HG03521 (cell line): ENCODE data around the gene PRKCA.

Source experiments
- ATAC-seq: cut with Tn5 transposase; IDR thresholded peaks from one replicate; pipeline ENCODE4 v1.9.1; 2021; ENCODE audit warnings: mild to moderate bottlenecking, moderate library complexity; ENCODE audit not compliant: unreplicated experiment

Gene PRKCA

DNA sequence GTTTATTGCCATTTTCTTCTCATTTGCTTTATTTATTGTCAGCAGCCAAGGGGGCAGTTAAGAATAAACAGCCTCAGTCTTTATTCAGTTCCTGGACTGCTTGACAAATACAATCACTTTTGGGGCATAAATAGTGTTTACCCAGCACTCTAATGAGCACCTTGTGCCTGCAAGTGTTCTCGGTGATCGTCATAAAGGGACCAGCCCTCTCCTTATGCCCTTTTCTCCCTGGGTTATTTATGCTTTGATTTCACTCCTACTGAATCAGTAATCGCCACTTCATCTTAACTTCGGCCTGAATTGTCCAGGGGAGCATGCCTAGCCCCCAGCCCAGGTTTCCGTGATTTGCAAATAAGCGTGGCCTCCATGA is 476.8 kb downstream of the PRKCA start:
- ATAC-seq, result no peak

GRCh38 chr17:66781135-66781534 is 478.7 kb downstream of the PRKCA start:
- no peak for ATAC-seq

- no peak for ATAC-seq
Observed at GRCh38 chr17:66782851-66783250, 480.4 kb downstream of the PRKCA start.

GRCh38 chr17:66783656-66784381 is 481.4 kb downstream of the PRKCA start:
- no peak for ATAC-seq

DNA sequence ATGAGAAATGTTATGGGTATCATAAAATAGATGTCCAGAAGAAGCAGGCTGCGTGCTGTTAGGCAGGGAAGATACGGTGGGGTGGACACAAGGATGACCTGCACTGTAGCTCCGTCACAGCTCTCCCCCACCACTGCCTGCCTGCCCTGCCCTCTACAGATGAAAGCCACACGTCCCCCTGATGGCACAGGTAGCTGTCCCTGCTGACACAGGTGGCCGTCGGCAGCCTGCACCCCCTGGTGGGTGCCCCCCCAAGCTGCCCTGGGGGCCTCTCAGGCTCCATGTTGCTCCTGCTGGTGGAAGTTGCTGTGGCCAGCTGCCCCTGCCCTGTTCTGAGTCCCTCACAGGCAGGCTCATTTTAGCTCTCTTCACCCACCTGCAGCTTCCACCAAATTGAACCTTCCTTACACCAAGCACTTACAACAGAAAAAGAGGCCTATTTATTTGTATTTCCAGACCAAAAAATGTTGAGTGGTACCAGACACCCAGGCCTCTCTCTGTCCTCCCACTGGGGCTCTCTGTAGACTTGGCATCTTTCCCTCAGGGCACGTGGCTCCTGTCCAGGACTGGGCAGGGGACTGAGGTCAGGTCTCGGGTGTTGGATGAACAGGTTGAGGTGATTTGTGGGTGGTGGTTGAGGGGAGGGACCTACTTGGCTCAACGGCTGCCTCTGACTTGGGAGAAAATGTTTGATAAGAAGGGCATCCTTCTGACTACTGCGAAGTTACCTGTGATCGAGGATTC is 482.4 kb downstream of the PRKCA start:
- no peak for ATAC-seq

- no peak for ATAC-seq
Observed at GRCh38 chr17:66786107-66786506, 483.7 kb downstream of the PRKCA start.

DNA sequence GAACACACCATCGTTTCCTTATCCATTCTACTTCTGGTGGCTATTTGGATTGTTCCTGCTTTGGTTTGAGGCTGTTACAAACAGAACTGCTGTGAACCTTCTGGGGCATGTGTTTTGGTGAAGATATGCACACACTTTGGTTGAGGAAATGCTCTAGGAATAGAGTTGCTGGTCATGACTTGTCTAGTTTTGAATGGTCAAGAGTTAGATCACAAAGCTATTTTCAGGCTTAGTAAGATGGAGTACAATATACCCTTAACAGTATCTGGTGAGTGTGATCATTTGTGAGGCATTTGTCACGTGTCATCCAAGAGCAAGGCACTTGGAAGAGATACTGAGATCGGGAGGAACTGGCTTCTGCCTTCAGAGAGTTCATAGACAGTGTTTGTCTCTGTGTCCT is 485.5 kb downstream of the PRKCA start:
- no peak for ATAC-seq

DNA sequence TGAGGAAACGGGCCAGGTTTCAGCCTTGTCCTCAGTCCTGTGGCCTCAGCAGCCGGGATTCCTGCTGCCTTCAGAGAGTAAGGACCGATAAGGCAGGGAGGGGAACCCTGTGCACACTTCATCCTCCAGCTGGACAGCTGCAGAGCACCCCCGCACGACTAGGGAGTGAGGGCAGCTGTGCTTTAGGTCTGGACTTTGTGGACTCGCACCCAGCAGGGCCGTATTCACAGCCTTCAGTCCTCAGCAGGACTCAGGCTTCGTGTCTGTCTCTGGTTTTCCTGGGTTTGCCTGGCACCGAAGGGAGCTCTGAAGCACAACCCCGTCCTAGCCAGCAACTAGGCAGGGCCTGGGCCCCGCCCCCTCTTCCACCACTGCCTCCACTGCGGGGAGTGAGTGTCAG is 486.7 kb downstream of the PRKCA start:
- ATAC-seq, result no peak

DNA sequence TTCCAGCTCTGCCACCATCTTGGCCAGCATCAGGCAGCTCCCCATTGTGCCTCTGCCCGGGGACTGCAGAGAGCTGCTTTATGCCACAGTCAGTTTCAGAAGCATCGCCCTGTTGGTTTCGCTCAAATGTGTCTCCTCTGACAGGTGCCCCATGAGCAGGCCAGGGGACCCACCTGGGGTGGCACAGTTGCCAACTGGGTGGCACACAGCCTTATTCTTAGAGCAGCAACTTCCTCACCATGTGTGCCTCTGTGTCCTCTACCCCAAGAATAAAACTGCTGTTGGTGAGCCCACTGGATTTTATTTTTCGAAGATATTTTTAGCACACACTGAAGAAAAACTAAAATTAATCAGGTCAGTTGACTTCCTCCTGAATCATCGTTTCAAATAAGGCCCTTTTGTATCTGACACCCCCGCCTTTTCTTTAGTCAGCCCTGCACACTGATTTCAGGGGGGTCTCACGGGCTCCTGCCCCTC is 487.6 kb downstream of the PRKCA start:
- ATAC-seq, result no peak

GRCh38 chr17:66790501-66791061 is 488.2 kb downstream of the PRKCA start:
- no peak for ATAC-seq

GRCh38 chr17:66791347-66791746 is 488.9 kb downstream of the PRKCA start:
- no peak for ATAC-seq

DNA sequence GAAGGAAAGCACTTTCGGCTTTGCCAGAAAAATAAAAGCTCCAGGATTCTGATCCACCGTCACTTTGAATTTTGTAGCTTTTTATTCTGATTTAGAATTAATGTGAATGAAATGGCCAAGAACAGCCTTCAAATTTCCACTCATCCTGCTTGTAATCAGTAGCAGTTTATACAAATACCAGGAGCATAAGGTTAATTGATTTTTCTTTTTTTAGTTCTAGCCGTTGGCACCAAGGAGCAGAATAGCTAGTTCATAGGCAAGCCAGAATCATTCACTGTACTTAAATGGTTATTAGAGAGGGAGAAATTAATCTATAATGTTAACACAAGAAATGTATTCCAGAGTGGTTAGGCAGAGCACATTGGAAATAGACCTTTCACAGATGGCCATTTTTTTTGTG is 491.4 kb downstream of the PRKCA start:
- ATAC-seq, result no peak

DNA sequence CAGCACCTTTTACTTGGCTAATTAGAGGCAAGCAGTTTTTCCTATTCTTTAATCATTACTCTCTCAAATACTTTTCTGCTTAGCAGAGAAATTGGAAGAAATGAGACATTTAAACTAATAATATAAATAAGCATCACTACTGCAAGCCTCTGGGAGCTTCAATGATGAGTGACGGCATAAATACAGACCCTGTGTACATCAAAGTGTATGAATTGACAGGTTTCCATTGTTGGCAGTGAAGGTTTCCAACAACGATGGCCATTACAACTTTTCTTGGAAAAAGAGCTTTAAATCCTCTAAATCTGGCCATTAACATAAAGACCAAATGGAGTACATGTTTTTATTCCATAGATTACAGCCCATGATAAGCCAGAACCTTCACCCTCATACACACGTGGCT is 493.1 kb downstream of the PRKCA start:
- ATAC-seq, result no peak

DNA sequence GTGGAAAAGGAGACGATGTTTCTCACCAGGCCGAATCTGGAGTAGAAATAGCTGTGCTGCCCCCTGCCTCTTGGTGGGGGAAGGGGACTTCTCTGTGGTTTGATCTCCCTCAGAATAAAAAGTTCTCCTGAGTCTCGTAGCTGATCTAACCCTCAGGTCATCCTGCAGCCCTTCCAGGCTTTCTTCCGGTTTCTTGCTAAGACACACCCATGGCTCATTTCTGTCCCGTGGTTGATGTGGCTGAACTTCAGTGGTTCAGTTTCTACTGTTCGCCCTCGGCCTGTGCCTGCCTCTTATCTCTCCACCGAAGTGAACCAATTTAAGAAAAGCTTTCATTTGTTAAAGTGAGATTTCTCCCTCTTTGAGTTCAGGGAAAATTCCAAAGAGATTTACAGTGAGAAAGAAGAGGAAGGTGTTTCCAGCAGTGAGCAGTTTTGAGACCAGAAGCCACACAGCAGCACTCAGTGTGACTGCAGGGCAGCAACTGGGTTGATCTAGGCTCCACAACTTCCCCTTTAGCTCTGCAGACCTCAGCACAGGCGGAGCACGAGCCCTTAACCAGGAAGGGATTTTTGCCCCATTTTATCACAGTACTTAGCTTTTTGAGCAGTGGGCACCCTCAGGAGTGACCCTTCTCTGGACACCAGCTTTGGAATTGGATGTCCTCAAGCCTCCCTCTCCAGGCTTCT is 497.6 kb downstream of the PRKCA start:
- no peak for ATAC-seq

- no peak for ATAC-seq
Observed at GRCh38 chr17:66803474-66803951, 501.1 kb downstream of the PRKCA start.

GRCh38 chr17:66805567-66805966 is 503.2 kb downstream of the PRKCA start:
- no peak for ATAC-seq

DNA sequence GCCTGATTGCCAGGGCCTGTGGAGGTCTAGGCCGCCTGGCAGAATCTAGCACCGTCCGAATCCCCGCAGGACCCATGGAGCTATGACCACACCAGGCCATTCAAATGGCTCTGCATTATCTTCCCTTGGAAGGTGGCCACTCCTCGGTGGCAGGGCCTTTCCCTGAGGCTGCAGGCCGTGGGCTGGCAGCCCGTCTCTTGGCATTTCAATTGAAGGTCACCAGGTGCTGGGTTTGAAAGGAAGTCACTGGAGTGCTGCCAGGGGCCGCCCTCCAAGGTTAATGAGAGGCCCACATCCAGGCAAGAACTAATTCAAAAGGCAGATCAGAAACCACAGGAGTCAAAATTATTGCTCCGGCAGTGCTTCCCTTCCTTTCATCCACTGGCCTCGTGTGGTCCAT is 504.8 kb downstream of the PRKCA start:
- ATAC-seq, result no peak

GRCh38 chr17:66809408-66809807 is 507.0 kb downstream of the PRKCA start:
- ATAC-seq, result no peak

GRCh38 chr17:66810951-66811682 is 508.7 kb downstream of the PRKCA start:
- no peak for ATAC-seq

DNA sequence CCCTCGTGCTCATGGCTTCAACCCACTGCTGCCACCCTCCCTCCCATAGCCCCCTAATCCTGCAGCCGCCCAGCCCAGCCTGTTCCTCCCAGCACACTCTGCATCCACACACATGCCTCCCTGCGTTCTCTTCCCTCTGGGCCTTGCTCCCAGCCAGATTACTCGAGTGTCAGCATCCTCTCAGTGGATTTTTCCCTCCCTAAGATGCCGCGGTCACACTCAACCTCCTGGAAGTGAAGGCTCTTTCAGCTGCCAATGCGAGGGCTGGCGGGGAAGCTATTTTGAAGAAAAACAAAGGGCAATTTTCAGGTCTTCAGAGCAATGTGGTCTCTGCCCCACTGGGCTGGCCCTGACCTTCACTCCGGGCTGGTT is 509.3 kb downstream of the PRKCA start:
- ATAC-seq, result no peak

DNA sequence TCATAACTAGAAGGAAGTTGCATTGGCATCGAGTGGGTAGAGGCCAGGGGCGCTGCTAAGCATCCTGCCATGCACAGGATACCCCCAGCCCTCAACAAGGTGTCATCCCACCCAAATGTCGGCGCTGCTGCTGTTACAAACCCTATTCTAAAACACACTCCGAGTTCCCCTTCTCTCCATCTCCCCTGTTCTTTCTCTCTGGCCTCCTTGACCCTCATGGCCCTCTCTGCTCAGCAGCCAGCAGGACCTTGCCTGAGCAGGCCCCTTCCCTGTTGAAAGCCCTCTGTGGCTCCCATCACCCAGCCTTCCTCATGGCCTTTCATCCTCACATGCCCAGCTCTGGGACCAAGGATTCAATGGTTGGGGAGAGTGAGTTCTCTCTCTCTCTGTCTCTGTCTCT is 510.2 kb downstream of the PRKCA start:
- ATAC-seq, result no peak
